Endodermal cell (in vitro differentiated cells): ENCODE measurements around the gene EEFSEC. TPM values are rescaled to one million over a fixed set of nuclear protein-coding genes. Genes with fewer than 3 reads are reported as not detected.

Experiments used
- DNase-seq: peaks from one replicate; pipeline ENCODE4 v3.0.0-alpha.2; 2017
- H3K27ac ChIP-seq: 2 replicates; pipeline ENCODE4 v1.5.1; 2013; ENCODE audit warnings: mild to moderate bottlenecking, low read depth, low read length, moderate library complexity
- H3K27me3 ChIP-seq: 2 replicates; pipeline ENCODE4 v1.6.1; 2013; ENCODE audit warnings: mild to moderate bottlenecking, low read length, moderate library complexity; ENCODE audit not compliant: insufficient read depth, control insufficient read depth, poor library complexity, severe bottlenecking
- H3K36me3 ChIP-seq: 2 replicates; pipeline ENCODE4 v1.7.0; 2013; ENCODE audit warnings: mild to moderate bottlenecking, low read length, moderate library complexity; ENCODE audit not compliant: control insufficient read depth, insufficient read depth
- H3K4me1 ChIP-seq: one replicate; pipeline ENCODE4 v1.7.0; 2013; ENCODE audit warnings: low read length; ENCODE audit not compliant: control insufficient read depth, insufficient read depth
- H3K4me3 ChIP-seq: 2 replicates; pipeline ENCODE4 v1.5.1; 2013; ENCODE audit warnings: mild to moderate bottlenecking, low read length, moderate library complexity
- H3K9ac ChIP-seq: 2 replicates; pipeline ENCODE4 v1.6.1; 2013; ENCODE audit warnings: mild to moderate bottlenecking, low read length, moderate library complexity; ENCODE audit not compliant: poor library complexity, severe bottlenecking; ENCODE audit errors: extremely low read depth
- H3K9me3 ChIP-seq: 2 replicates; pipeline ENCODE4 v1.6.1; 2013; ENCODE audit warnings: mild to moderate bottlenecking, low read length, moderate library complexity; ENCODE audit not compliant: control insufficient read depth
- H3K27ac Mint-ChIP-seq: 2 replicates; pipeline ENCODE4 v1.8.0; 2020; ENCODE audit warnings: mixed read lengths
- H3K27me3 Mint-ChIP-seq: 2 replicates; pipeline ENCODE4 v1.8.0; 2021; ENCODE audit warnings: mild to moderate bottlenecking, mixed read lengths; ENCODE audit not compliant: insufficient read depth
- H3K36me3 Mint-ChIP-seq: 2 replicates; pipeline ENCODE4 v1.8.0; 2020; ENCODE audit warnings: low read depth, mixed read lengths
- H3K4me1 Mint-ChIP-seq: 2 replicates; pipeline ENCODE4 v1.8.0; 2020; ENCODE audit warnings: mixed read lengths
- H3K4me3 Mint-ChIP-seq: 2 replicates; pipeline ENCODE4 v1.8.0; 2020; ENCODE audit warnings: mild to moderate bottlenecking, moderate library complexity, mixed read lengths
- H3K9me3 Mint-ChIP-seq: 2 replicates; pipeline ENCODE4 v1.8.0; 2020; ENCODE audit warnings: mild to moderate bottlenecking, mixed read lengths
- CTCF ChIP-seq: fragments of 200-600 bp; sonication (generic); conservative IDR thresholded peaks from 2 replicates; pipeline ENCODE4 v1.5.0; 2021; ENCODE audit warnings: antibody characterized with exemption, mild to moderate bottlenecking
- WGBS, 2 experiments: methylation state at CpG; one replicate each; pipeline versions ENCODE4 v1.1.5 to v1.1.7; 2013; ENCODE audit warnings: missing lambda C conversion rate in 2 of 2, mixed read lengths in 1 of 2; ENCODE audit not compliant: insufficient coverage in 1 of 2, insufficient read length in 1 of 2; 5-methylcytosine and 5-hydroxymethylcytosine counted together
- total RNA-seq, 2 donors: library from RNA; stranded (reverse); fragmentation: NEBNext Ultra II Directional in 1 of 2; extraction: Animal tissue kit (Norgen Biotek cat#: 25700) in 1 of 2; gene quantifications; 2 replicates in 1 of 2; 3 replicates in 1 of 2; pipeline ENCODE4 v1.2.1, GENCODE V29; 2021

Gene EEFSEC
- total RNA-seq, 2 donors from 2014 or later = 11.9 to 15.8 TPM

GRCh38 chr3:128427872-128428822 lies 274.9 kb downstream of the EEFSEC start:
- peaks cover 86% of the 10 kb centered on the region for H3K27me3 ChIP-seq
- TF ChIP-seq CTCF = no peak

GRCh38 chr3:128429275-128429674 lies 276.0 kb downstream of the EEFSEC start:
- H3K4me1 ChIP-seq = no peaks in the 10 kb centered on the region
- Mint-ChIP-seq H3K9me3 (no peaks in the 10 kb centered on the region), H3K4me1 (peaks cover 9% of the 10 kb centered on the region), H3K27me3 (peaks cover 89% of the 10 kb centered on the region), H3K27ac (no peak overlapping the region), H3K4me3 (no peak overlapping the region), H3K36me3 (no peaks in the 10 kb centered on the region)
- no peak overlapping the region for H3K4me3 ChIP-seq
- H3K9me3 ChIP-seq = no peaks in the 10 kb centered on the region
- no peak overlapping the region for H3K9ac ChIP-seq
- H3K27me3 ChIP-seq = peaks cover 97% of the 10 kb centered on the region
- no peak for TF ChIP-seq CTCF
- no peak overlapping the region for H3K27ac ChIP-seq
- WGBS, 2 experiments = 90% methylated on average over 7 to 15 of the region's 15 CpGs
- DNase-seq = no peak
- H3K36me3 ChIP-seq = no peaks in the 10 kb centered on the region

More at GRCh38 chr3:128427872-128428822, 274.9 kb downstream of the EEFSEC start:
- peak; percentile 44 for DNase-seq
- Mint-ChIP-seq H3K4me1 (peaks cover 9% of the 10 kb centered on the region), H3K4me3 (no peak overlapping the region), H3K36me3 (no peaks in the 10 kb centered on the region), H3K27ac (no peak overlapping the region), H3K27me3 (peaks cover 84% of the 10 kb centered on the region), H3K9me3 (no peaks in the 10 kb centered on the region)
- WGBS, 2 experiments = 73 to 83% methylated on average over 12 to 19 of the region's 19 CpGs
- no peaks in the 10 kb centered on the region for H3K36me3 ChIP-seq
- no peaks in the 10 kb centered on the region for H3K9me3 ChIP-seq
- H3K9ac ChIP-seq = no peak overlapping the region
- no peak overlapping the region for H3K4me3 ChIP-seq
- H3K4me1 ChIP-seq = no peaks in the 10 kb centered on the region
- no peak overlapping the region for H3K27ac ChIP-seq

- no peak for TF ChIP-seq CTCF
- Mint-ChIP-seq H3K36me3 (no peaks in the 10 kb centered on the region), H3K4me3 (no peak overlapping the region), H3K9me3 (no peaks in the 10 kb centered on the region), H3K27me3 (peaks cover 89% of the 10 kb centered on the region), H3K27ac (no peak overlapping the region), H3K4me1 (peaks cover 9% of the 10 kb centered on the region)
- Histone ChIP-seq H3K27me3 (peaks cover 97% of the 10 kb centered on the region), H3K27ac (no peak overlapping the region), H3K4me1 (no peaks in the 10 kb centered on the region), H3K9me3 (no peaks in the 10 kb centered on the region), H3K9ac (no peak overlapping the region), H3K4me3 (no peak overlapping the region), H3K36me3 (no peaks in the 10 kb centered on the region)
- 87 to 92% methylated on average over 5 to 8 of the region's 8 CpGs for WGBS, 2 experiments
- no peak for DNase-seq
Measured at GRCh38 chr3:128429751-128430150, 276.5 kb downstream of the EEFSEC start.
